ENCODE data around the gene RGPD4. TPM values are rescaled to one million over a fixed set of nuclear protein-coding genes. Genes with fewer than 3 reads are reported as not detected.

The RGPD4 gene
- total and polyA plus RNA-seq, 10 of the 15 experiments (the other 5 are each of a cell fraction or from before 2014, with no cell fraction given) = 0.05 TPM; not detected in 9

- TF ChIP-seq E4F1 (IDR thresholded peaks at IDR 0.05; ENCODE audit: borderline replicate concordance, partially characterized antibody) = no peak
- TF ChIP-seq CBFB (IDR thresholded peaks at IDR 0.05; ENCODE audit: low read depth) = no peak
- no peak for TF ChIP-seq NBN (IDR thresholded peaks at IDR 0.05)
- TF ChIP-seq NKRF (conservative IDR thresholded peaks at IDR 0.05) = no peak
- no peak for TF ChIP-seq SPI1 (IDR thresholded peaks at IDR 0.05; ENCODE audit: borderline replicate concordance, insufficient read depth, low read depth, low read length)
These were observed 35.9 kb upstream of the RGPD4 start (continued) for GRCh38 chr2:107790837-107791236.

GRCh38 chr2:107801498-107801897 lies 25.2 kb upstream of the RGPD4 start:
- Histone ChIP-seq H3K4me3 (no peak overlapping the region), H3K27me3 (replicated peaks in 1 of 2; ENCODE audit: control insufficient read depth in 2 of 2, insufficient read depth in 2 of 2, low read length in 1 of 2) (no peaks in the 10 kb centered on the region), H3K9me3 (replicated peaks; ENCODE audit: control insufficient read depth, insufficient read depth, low read length) (no peaks in the 10 kb centered on the region), H3K79me2 (ENCODE audit: control insufficient read depth, insufficient read depth, low read length) (no peaks in the 10 kb centered on the region), H4K20me1 (ENCODE audit: control insufficient read depth, insufficient read depth) (no peaks in the 10 kb centered on the region), H3K27ac (ENCODE audit: control insufficient read depth, insufficient read depth) (no peak overlapping the region), H3K36me3 (ENCODE audit: control insufficient read depth in 2 of 2, insufficient read depth in 2 of 2, low read length in 1 of 2) (no peaks in the 10 kb centered on the region), H3K4me2 (ENCODE audit: control insufficient read depth, insufficient read depth) (no peak overlapping the region), H2AFZ (ENCODE audit: control insufficient read depth, low read depth, low read length) (no peak overlapping the region), H3K4me1 (ENCODE audit: control insufficient read depth, insufficient read depth, low read length) (no peaks in the 10 kb centered on the region), H3K9ac (ENCODE audit: control insufficient read depth, insufficient read depth, low read length) (no peak overlapping the region)
- POLR2A ChIA-PET = no interaction called here
- CTCF ChIA-PET = interaction anchor here (1.6 kb wide), 1 partner anchor 11 kb away, joined by 3 read pairs; no protein-coding TSS in a partner anchor
- FAIRE-seq (no peak), ATAC-seq (no peak), DNase-seq (ENCODE audit: low read depth, low spot score) (no peak)
- SMC1A ChIA-PET (ENCODE audit: uncharacterized antibody, unreplicated experiment) = interaction anchor here (1.0 kb wide), 1 partner anchor 130 kb away, joined by 3 read pairs; no protein-coding TSS in a partner anchor
- RAD21 ChIA-PET (ENCODE audit: unreplicated experiment) = no interaction called here
- in situ Hi-C loops (cut with MboI) (no loop called here), intact Hi-C loops (cut with micrococcal nuclease; ENCODE audit: unreplicated experiment) (no loop called here)
- BruUV-seq (replicated peaks) = no TSS peak
- 0% methylated on average over 2 of the region's 2 CpGs for WGBS (ENCODE audit: insufficient coverage, insufficient replicate concordance, low lambda C conversion rate, missing lambda C conversion rate)
- TF ChIP-seq ESRRA (IDR thresholded peaks at IDR 0.05; ENCODE audit: low read length) (no peak), BRCA1 (IDR thresholded peaks at IDR 0.05; ENCODE audit: low read depth, low read length) (no peak), POLR2AphosphoS5 (IDR thresholded peaks at IDR 0.05; ENCODE audit: low read length) (no peak), RAD51 (IDR thresholded peaks at IDR 0.05) (no peak), MTA2 (IDR thresholded peaks at IDR 0.05; ENCODE audit: low read depth) (no peak), HDAC2 (IDR thresholded peaks at IDR 0.05) (no peak), TBL1XR1 (IDR thresholded peaks at IDR 0.05; ENCODE audit: low read depth, low read length) (no peak), YBX1 (IDR thresholded peaks at IDR 0.05) (no peak), RFX5 (IDR thresholded peaks at IDR 0.05; ENCODE audit: low read depth, low read length) (no peak), FOS (IDR thresholded peaks at IDR 0.05; ENCODE audit: borderline replicate concordance, extremely low read depth, insufficient read length) (no peak), TCF12 (IDR thresholded peaks at IDR 0.05; ENCODE audit: low read depth, low read length) (no peak)

All from GM12878 (cell line).